Activated T-cell treated with anti-CD3 and anti-CD28 coated beads, Interleukin-2, amount 50 U/mL, for 72 hours (primary cell): Measurements from ENCODE around the gene GABRE. TPM values are rescaled to one million over a fixed set of nuclear protein-coding genes. Genes with fewer than 3 reads are reported as not detected.
"Not testable (repeated sequence)": the region's sequence is repeated elsewhere in the genome, so short reads cannot be mapped to it uniquely, and the experiment has no call there.

Source experiments
- ATAC-seq, 2 donors: fragments of 150-1000 bp; cut with Tn5 transposase; replicated peaks in 1 of 2; 2 replicates each; pipeline ENCODE4 v1.10.0; 2021; ENCODE audit warnings: moderate library complexity in 2 of 2, mild to moderate bottlenecking in 1 of 2
- DNase-seq, 2 donors: peaks; one replicate each; pipeline ENCODE4 v3.0.0; 2021 to 2022; ENCODE audit warnings: mixed read lengths in 1 of 2
- H3K27ac Mint-ChIP-seq: one replicate; pipeline ENCODE4 v1.8.0; 2022; ENCODE audit warnings: mild to moderate bottlenecking, moderate library complexity, mixed read lengths
- H3K27me3 Mint-ChIP-seq: one replicate; pipeline ENCODE4 v1.8.0; 2022; ENCODE audit warnings: low read depth, mixed read lengths
- H3K36me3 Mint-ChIP-seq, 2 donors: one replicate each; pipeline ENCODE4 v1.8.0; 2022; ENCODE audit warnings: mixed read lengths in 2 of 2, mild to moderate bottlenecking in 1 of 2; ENCODE audit not compliant: insufficient read depth in 2 of 2
- H3K4me1 Mint-ChIP-seq: one replicate; pipeline ENCODE4 v1.8.0; 2022; ENCODE audit warnings: low read depth, mixed read lengths
- H3K4me3 Mint-ChIP-seq, 2 donors: one replicate each; pipeline ENCODE4 v1.8.0; 2022; ENCODE audit warnings: mild to moderate bottlenecking in 2 of 2, mixed read lengths in 2 of 2, moderate library complexity in 2 of 2
- H3K9me3 Mint-ChIP-seq, 2 donors: one replicate each; pipeline ENCODE4 v1.8.0; 2022; ENCODE audit warnings: mixed read lengths in 2 of 2
- total RNA-seq, 2 donors: library from RNA; stranded (reverse); gene quantifications; one replicate each; pipeline ENCODE4 v1.2.3, GENCODE V29; 2022

GABRE gene
- total RNA-seq, 2 donors from 2014 or later = not detected

- Mint-ChIP-seq H3K36me3 (no peaks in the 10 kb centered on the region), H3K27ac (no peak overlapping the region), H3K4me1 (no peaks in the 10 kb centered on the region), H3K4me3 (no peak overlapping the region), H3K27me3 (peaks cover 36% of the 10 kb centered on the region), H3K9me3 (peaks cover 0 to 1% of the 10 kb centered on the region in 2 donors)
- ATAC-seq (no peak), DNase-seq (no peak)
These were observed 36.3 kb downstream of the GABRE start for GRCh38 chrX:151938172-151938571.

GRCh38 chrX:151935358-151935757, 39.1 kb downstream of the GABRE start:
- Mint-ChIP-seq H3K27me3 (peaks cover 21% of the 10 kb centered on the region), H3K36me3 (no peaks in the 10 kb centered on the region), H3K9me3 (no peaks in the 10 kb centered on the region), H3K27ac (no peak overlapping the region), H3K4me1 (no peaks in the 10 kb centered on the region), H3K4me3 (no peak overlapping the region)
- ATAC-seq (no peak), DNase-seq (no peak)

- Mint-ChIP-seq H3K4me1 (no peaks in the 10 kb centered on the region), H3K27ac (no peak overlapping the region), H3K36me3 (no peaks in the 10 kb centered on the region), H3K9me3 (no peaks in the 10 kb centered on the region), H3K4me3 (no peak overlapping the region), H3K27me3 (peaks cover 5% of the 10 kb centered on the region)
- DNase-seq = no peak
- no peak for ATAC-seq
These were observed 45.4 kb downstream of the GABRE start for GRCh38 chrX:151929126-151929525.

GRCh38 chrX:151923648-151924047, 50.8 kb downstream of the GABRE start:
- H3K4me1 Mint-ChIP-seq = no peaks in the 10 kb centered on the region

GRCh38 chrX:151922692-151923091, 51.8 kb downstream of the GABRE start:
- DNase-seq (no peak), ATAC-seq (no peak)
- Mint-ChIP-seq H3K27ac (no peak overlapping the region), H3K36me3 (no peaks in the 10 kb centered on the region), H3K9me3 (no peaks in the 10 kb centered on the region), H3K4me3 (no peak overlapping the region), H3K27me3 (no peaks in the 10 kb centered on the region), H3K4me1 (no peaks in the 10 kb centered on the region)

More at GRCh38 chrX:151923648-151924047, 50.8 kb downstream of the GABRE start:
- no peak overlapping the region for H3K4me3 Mint-ChIP-seq
- DNase-seq (no peak), ATAC-seq (no peak)
- H3K36me3 Mint-ChIP-seq = no peaks in the 10 kb centered on the region
- H3K27ac Mint-ChIP-seq = no peak overlapping the region
- H3K9me3 Mint-ChIP-seq = no peaks in the 10 kb centered on the region
- H3K27me3 Mint-ChIP-seq = no peaks in the 10 kb centered on the region

GRCh38 chrX:151921866-151922265, 52.6 kb downstream of the GABRE start:
- ATAC-seq (no peak), DNase-seq (no peak)
- no peak overlapping the region for H3K27ac Mint-ChIP-seq
- H3K27me3 Mint-ChIP-seq = no peaks in the 10 kb centered on the region
- H3K4me1 Mint-ChIP-seq = no peaks in the 10 kb centered on the region
- no peak overlapping the region for H3K4me3 Mint-ChIP-seq
- H3K9me3 Mint-ChIP-seq = no peaks in the 10 kb centered on the region
- no peaks in the 10 kb centered on the region for H3K36me3 Mint-ChIP-seq

GRCh38 chrX:151921292-151921691, 53.2 kb downstream of the GABRE start:
- Mint-ChIP-seq H3K4me1 (no peaks in the 10 kb centered on the region), H3K36me3 (no peaks in the 10 kb centered on the region), H3K9me3 (no peaks in the 10 kb centered on the region), H3K27me3 (no peaks in the 10 kb centered on the region), H3K4me3 (no peak overlapping the region), H3K27ac (no peak overlapping the region)
- no peak for DNase-seq
- no peak for ATAC-seq

GRCh38 chrX:151920530-151920929, 53.9 kb downstream of the GABRE start:
- Mint-ChIP-seq H3K27me3 (no peaks in the 10 kb centered on the region), H3K27ac (no peak overlapping the region), H3K9me3 (no peaks in the 10 kb centered on the region), H3K4me1 (no peaks in the 10 kb centered on the region), H3K4me3 (no peak overlapping the region), H3K36me3 (no peaks in the 10 kb centered on the region)
- ATAC-seq (no peak), DNase-seq (no peak)

GRCh38 chrX:151920101-151920500, 54.4 kb downstream of the GABRE start:
- no peak for ATAC-seq
- Mint-ChIP-seq H3K27ac (no peak overlapping the region), H3K4me3 (no peak overlapping the region)

GRCh38 chrX:151919610-151920009, 54.9 kb downstream of the GABRE start:
- ATAC-seq = no peak
- Mint-ChIP-seq H3K9me3 (no peaks in the 10 kb centered on the region), H3K4me1 (no peaks in the 10 kb centered on the region), H3K27me3 (no peaks in the 10 kb centered on the region), H3K4me3 (no peak overlapping the region), H3K36me3 (no peaks in the 10 kb centered on the region), H3K27ac (no peak overlapping the region)
- no peak for DNase-seq

More at GRCh38 chrX:151920101-151920500, 54.4 kb downstream of the GABRE start:
- DNase-seq = no peak
- Mint-ChIP-seq H3K4me1 (no peaks in the 10 kb centered on the region), H3K27me3 (no peaks in the 10 kb centered on the region), H3K36me3 (no peaks in the 10 kb centered on the region), H3K9me3 (no peaks in the 10 kb centered on the region)

GRCh38 chrX:151918736-151919135, 55.7 kb downstream of the GABRE start:
- not testable (repeated sequence) for H3K4me3 Mint-ChIP-seq, H3K36me3 Mint-ChIP-seq

GRCh38 chrX:151912780-151913179, 61.7 kb downstream of the GABRE start, which contains the start of gene MAGEA4:
TSS of gene MAGEA4 (plus strand) at chrX:151912889. CDS start at chrX:151923665, 10,776 bp downstream.
- Mint-ChIP-seq H3K9me3 (no peaks in the 10 kb centered on the region), H3K4me3 (no peak within 1 kb of the TSS), H3K27me3 (no peaks in the 10 kb centered on the region), H3K27ac (no peak within 1 kb of the TSS), H3K4me1 (no peaks in the 10 kb centered on the region), H3K36me3 (no peaks in the 10 kb centered on the region)
- ATAC-seq (no peak), DNase-seq (no peak)

More at GRCh38 chrX:151918736-151919135, 55.7 kb downstream of the GABRE start:
- not testable (repeated sequence) for H3K4me1 Mint-ChIP-seq, H3K27ac Mint-ChIP-seq, H3K9me3 Mint-ChIP-seq, ATAC-seq, DNase-seq, H3K27me3 Mint-ChIP-seq

GRCh38 chrX:151912221-151912620, 62.3 kb downstream of the GABRE start:
- no peaks in the 10 kb centered on the region for H3K9me3 Mint-ChIP-seq
- no peak for DNase-seq
- no peak overlapping the region for H3K4me3 Mint-ChIP-seq
- no peak for ATAC-seq
- no peak overlapping the region for H3K27ac Mint-ChIP-seq
- no peaks in the 10 kb centered on the region for H3K4me1 Mint-ChIP-seq
- no peaks in the 10 kb centered on the region for H3K27me3 Mint-ChIP-seq
- no peaks in the 10 kb centered on the region for H3K36me3 Mint-ChIP-seq

- H3K9me3 Mint-ChIP-seq = no peaks in the 10 kb centered on the region
- no peak for DNase-seq
- H3K36me3 Mint-ChIP-seq = no peaks in the 10 kb centered on the region
- H3K27ac Mint-ChIP-seq = no peak overlapping the region
- H3K4me3 Mint-ChIP-seq = no peak overlapping the region
- no peaks in the 10 kb centered on the region for H3K4me1 Mint-ChIP-seq
- ATAC-seq = no peak
- H3K27me3 Mint-ChIP-seq = peaks cover 14% of the 10 kb centered on the region
These were observed 69.5 kb downstream of the GABRE start for GRCh38 chrX:151904989-151905388.
